ENCODE data around the gene DSPP. TPM values are rescaled to one million over a fixed set of nuclear protein-coding genes. Genes with fewer than 3 reads are reported as not detected.

The DSPP gene
- total and polyA plus RNA-seq, 2 donors from 2014 or later: not detected

DNA sequence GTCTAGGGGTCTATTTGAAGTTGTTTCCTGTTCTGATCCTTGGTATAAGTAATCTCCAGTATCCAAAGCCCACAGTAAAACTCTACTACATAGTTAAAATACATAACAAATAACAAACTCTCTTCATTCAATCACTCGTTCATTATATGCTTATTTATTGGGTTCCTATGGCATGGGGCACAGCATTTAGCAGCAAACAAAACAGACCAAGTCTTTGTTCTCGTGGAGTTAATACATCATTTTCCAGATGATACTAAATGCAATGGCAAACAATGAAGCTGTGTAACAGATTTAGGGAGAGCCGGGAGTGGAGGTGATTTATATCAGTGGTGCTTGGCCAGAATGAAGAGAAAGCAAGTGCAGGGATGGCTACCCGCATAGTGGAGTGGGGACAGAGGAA, 42.6 kb upstream of the DSPP start:
- no peak overlapping the region for H3K4me3 ChIP-seq (ENCODE audit: low read length in 3 of 3)
- no peaks in the 10 kb centered on the region for H3K9me3 ChIP-seq (ENCODE audit: control insufficient read depth in 2 of 3, insufficient read depth in 1 of 3, low read length in 3 of 3)
- DNase-seq: no peak
- H3K27ac ChIP-seq (ENCODE audit: low read depth in 2 of 2, low read length in 2 of 2): no peak overlapping the region
- no peak for FAIRE-seq
- H3K36me3 ChIP-seq (ENCODE audit: control insufficient read depth in 2 of 3, insufficient read depth in 3 of 3, low read length in 3 of 3): no peaks in the 10 kb centered on the region
- no peaks in the 10 kb centered on the region for H3K27me3 ChIP-seq (ENCODE audit: control insufficient read depth, insufficient read depth, low read length)
- H3K4me1 ChIP-seq (ENCODE audit: control insufficient read depth in 2 of 3, insufficient read depth in 2 of 3, low read depth in 1 of 3, low read length in 3 of 3): no peaks in the 10 kb centered on the region
- H3K9ac ChIP-seq (ENCODE audit: low read length in 3 of 3): no peak overlapping the region
- intact Hi-C loops (cut with DNase I): no loop called here
- TF ChIP-seq, protein P1, sequence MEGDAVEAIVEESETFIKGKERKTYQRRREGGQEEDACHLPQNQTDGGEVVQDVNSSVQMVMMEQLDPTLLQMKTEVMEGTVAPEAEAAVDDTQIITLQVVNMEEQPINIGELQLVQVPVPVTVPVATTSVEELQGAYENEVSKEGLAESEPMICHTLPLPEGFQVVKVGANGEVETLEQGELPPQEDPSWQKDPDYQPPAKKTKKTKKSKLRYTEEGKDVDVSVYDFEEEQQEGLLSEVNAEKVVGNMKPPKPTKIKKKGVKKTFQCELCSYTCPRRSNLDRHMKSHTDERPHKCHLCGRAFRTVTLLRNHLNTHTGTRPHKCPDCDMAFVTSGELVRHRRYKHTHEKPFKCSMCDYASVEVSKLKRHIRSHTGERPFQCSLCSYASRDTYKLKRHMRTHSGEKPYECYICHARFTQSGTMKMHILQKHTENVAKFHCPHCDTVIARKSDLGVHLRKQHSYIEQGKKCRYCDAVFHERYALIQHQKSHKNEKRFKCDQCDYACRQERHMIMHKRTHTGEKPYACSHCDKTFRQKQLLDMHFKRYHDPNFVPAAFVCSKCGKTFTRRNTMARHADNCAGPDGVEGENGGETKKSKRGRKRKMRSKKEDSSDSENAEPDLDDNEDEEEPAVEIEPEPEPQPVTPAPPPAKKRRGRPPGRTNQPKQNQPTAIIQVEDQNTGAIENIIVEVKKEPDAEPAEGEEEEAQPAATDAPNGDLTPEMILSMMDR (IDR thresholded peaks at IDR 0.05; ENCODE audit: borderline replicate concordance, extremely low read depth, insufficient read depth): no peak

DNA sequence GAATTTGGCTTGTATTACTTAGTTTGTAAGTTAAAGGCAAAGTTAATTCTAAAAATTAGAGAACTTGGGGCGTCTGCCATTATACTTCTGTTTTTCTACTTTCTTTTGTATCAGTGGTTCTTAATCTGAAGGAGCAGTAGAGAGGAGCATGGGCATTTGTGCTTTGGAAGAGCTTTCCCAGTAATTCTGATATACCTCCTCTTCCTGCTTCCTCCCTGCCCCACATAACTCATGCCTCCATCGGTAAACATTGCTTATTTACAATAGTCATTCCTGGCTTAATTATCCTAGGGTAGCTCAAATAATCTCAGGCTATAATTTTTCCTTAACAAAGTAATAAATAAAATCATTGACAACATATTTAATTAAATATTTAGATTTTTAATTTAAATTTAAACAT, 42.1 kb upstream of the DSPP start:
- no peak overlapping the region for H3K27ac ChIP-seq (ENCODE audit: low read depth in 2 of 2, low read length in 2 of 2)
- intact Hi-C loops (cut with DNase I): no loop called here
- H3K9ac ChIP-seq (ENCODE audit: low read length in 3 of 3): no peak overlapping the region
- no peak overlapping the region for H3K4me3 ChIP-seq (ENCODE audit: low read length in 3 of 3)
- H3K27me3 ChIP-seq (ENCODE audit: control insufficient read depth, insufficient read depth, low read length): no peaks in the 10 kb centered on the region
- TF ChIP-seq, protein P1 (IDR thresholded peaks at IDR 0.05; ENCODE audit: borderline replicate concordance, extremely low read depth, insufficient read depth): no peak
- no peaks in the 10 kb centered on the region for H3K9me3 ChIP-seq (ENCODE audit: control insufficient read depth in 2 of 3, insufficient read depth in 1 of 3, low read length in 3 of 3)
- no peak for DNase-seq
- H3K36me3 ChIP-seq (ENCODE audit: control insufficient read depth in 2 of 3, insufficient read depth in 3 of 3, low read length in 3 of 3): no peaks in the 10 kb centered on the region
- H3K4me1 ChIP-seq (ENCODE audit: control insufficient read depth in 2 of 3, insufficient read depth in 2 of 3, low read depth in 1 of 3, low read length in 3 of 3): no peaks in the 10 kb centered on the region
- peak; percentile 50 for FAIRE-seq

DNA sequence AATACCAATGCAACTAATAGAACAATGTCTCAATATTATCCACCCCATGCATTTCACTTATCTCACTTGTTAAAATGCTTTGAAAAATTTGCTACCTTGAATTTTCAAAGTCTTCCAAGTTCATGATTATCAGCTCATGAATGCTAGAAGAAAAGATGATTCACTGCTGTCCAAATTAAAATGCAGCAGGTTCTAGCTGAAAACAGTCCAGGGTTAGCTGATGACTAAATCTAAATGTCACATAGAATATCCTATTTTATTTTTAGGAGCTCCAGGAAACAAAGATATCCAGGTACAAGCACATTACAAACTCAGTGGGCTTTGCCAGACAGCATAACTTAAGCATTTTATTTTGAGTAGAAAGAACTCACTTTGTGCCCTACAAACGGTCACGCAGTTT, 41.1 kb upstream of the DSPP start:
- no peak for DNase-seq
- H3K4me1 ChIP-seq (ENCODE audit: control insufficient read depth in 2 of 3, insufficient read depth in 2 of 3, low read depth in 1 of 3, low read length in 3 of 3): no peaks in the 10 kb centered on the region

More for the DNA sequence above, 41.1 kb upstream of the DSPP start:
- no peaks in the 10 kb centered on the region for H3K36me3 ChIP-seq (ENCODE audit: control insufficient read depth in 2 of 3, insufficient read depth in 3 of 3, low read length in 3 of 3)
- H3K27me3 ChIP-seq (ENCODE audit: control insufficient read depth, insufficient read depth, low read length): no peaks in the 10 kb centered on the region
- no peak for FAIRE-seq
- no peak overlapping the region for H3K4me3 ChIP-seq (ENCODE audit: low read length in 3 of 3)
- intact Hi-C loops (cut with DNase I): no loop called here
- H3K9me3 ChIP-seq (ENCODE audit: control insufficient read depth in 2 of 3, insufficient read depth in 1 of 3, low read length in 3 of 3): no peaks in the 10 kb centered on the region
- H3K9ac ChIP-seq (ENCODE audit: low read length in 3 of 3): no peak overlapping the region
- no peak overlapping the region for H3K27ac ChIP-seq (ENCODE audit: low read depth in 2 of 2, low read length in 2 of 2)
- TF ChIP-seq, protein P1 (IDR thresholded peaks at IDR 0.05; ENCODE audit: borderline replicate concordance, extremely low read depth, insufficient read depth): no peak

Data from kidney (tissue), 14 donors.